ENCODE measurements around the gene MFAP1.
"Not testable (repeated sequence)": the region's sequence is repeated elsewhere in the genome, so short reads cannot be mapped to it uniquely, and the experiment has no call there.

The MFAP1 gene

GRCh38 chr15:43831519-43832052, 7.1 kb upstream of the MFAP1 start:
- in situ Hi-C loops (cut with MboI; ENCODE audit: low sequenced_read_pairs); H3K9me3 ChIP-seq; H3K4me3 ChIP-seq; H3K27me3 ChIP-seq (ENCODE audit: low read depth): not testable (repeated sequence)
- peak in 1 of 2 experiments; percentile 64 for DNase-seq (ENCODE audit: low spot score in 2 of 2)
- peaks cover 38% of the 10 kb centered on the region for H3K36me3 ChIP-seq (replicated peaks)
- H3K4me1 ChIP-seq: peaks cover 39% of the 10 kb centered on the region

GRCh38 chr15:43830691-43831275, 6.3 kb upstream of the MFAP1 start:
- H3K4me3 ChIP-seq; in situ Hi-C loops (cut with MboI; ENCODE audit: low sequenced_read_pairs); DNase-seq (ENCODE audit: low spot score in 2 of 2); H3K27me3 ChIP-seq (ENCODE audit: low read depth); H3K9me3 ChIP-seq: not testable (repeated sequence)
- peaks cover 30% of the 10 kb centered on the region for H3K36me3 ChIP-seq (replicated peaks)
- peaks cover 42% of the 10 kb centered on the region for H3K4me1 ChIP-seq

GRCh38 chr15:43829951-43830540, 5.6 kb upstream of the MFAP1 start:
- H3K27me3 ChIP-seq (ENCODE audit: low read depth); in situ Hi-C loops (cut with MboI; ENCODE audit: low sequenced_read_pairs); H3K4me3 ChIP-seq; H3K9me3 ChIP-seq: not testable (repeated sequence)
- DNase-seq (ENCODE audit: low spot score in 2 of 2): peak in 1 of 2 experiments; percentile 45
- Histone ChIP-seq H3K4me1 (peaks cover 42% of the 10 kb centered on the region), H3K36me3 (replicated peaks) (peaks cover 25% of the 10 kb centered on the region)

- H3K9me3 ChIP-seq: peaks cover 3% of the 10 kb centered on the region; the same call in 1 of the 2 replicates
- in situ Hi-C loops (cut with MboI; ENCODE audit: low sequenced_read_pairs): no loop called here
- peak in 1 of 2 experiments; percentile 25 for DNase-seq (ENCODE audit: low spot score in 2 of 2)
- peak overlapping the region; percentile 52 for H3K4me3 ChIP-seq
- no peaks in the 10 kb centered on the region for H3K27me3 ChIP-seq (ENCODE audit: low read depth)
- H3K4me1 ChIP-seq: peaks cover 49% of the 10 kb centered on the region
- peaks cover 16% of the 10 kb centered on the region for H3K36me3 ChIP-seq (replicated peaks)
These were observed 3.7 kb upstream of the MFAP1 start for GRCh38 chr15:43828061-43828657.

GRCh38 chr15:43826508-43827341, 2.2 kb upstream of the MFAP1 start, which contains the start of gene WDR76:
TSS of gene WDR76 (plus strand) at chr15:43827002. CDS start at chr15:43827033, 31 bp downstream.
- Histone ChIP-seq H3K36me3 (replicated peaks) (peaks cover 16% of the 10 kb centered on the region), H3K9me3 (peaks cover 3% of the 10 kb centered on the region; the same call in 1 of the 2 replicates), H3K4me3 (peak within 1 kb of the TSS; percentile 52), H3K4me1 (peaks cover 44% of the 10 kb centered on the region), H3K27me3 (ENCODE audit: low read depth) (no peaks in the 10 kb centered on the region)
- in situ Hi-C loops (cut with MboI; ENCODE audit: low sequenced_read_pairs): no loop called here
- peak; percentile 90 to 92 for DNase-seq (ENCODE audit: low spot score in 2 of 2)

GRCh38 chr15:43826029-43826507, 1.6 kb upstream of the MFAP1 start:
- in situ Hi-C loops (cut with MboI; ENCODE audit: low sequenced_read_pairs): no loop called here
- peaks cover 38% of the 10 kb centered on the region for H3K4me1 ChIP-seq
- peaks cover 13% of the 10 kb centered on the region for H3K36me3 ChIP-seq (replicated peaks)
- H3K27me3 ChIP-seq (ENCODE audit: low read depth): no peaks in the 10 kb centered on the region
- H3K9me3 ChIP-seq: peaks cover 3% of the 10 kb centered on the region; the same call in 1 of the 2 replicates
- H3K4me3 ChIP-seq: no peak overlapping the region; the same call in 1 of the 2 replicates
- DNase-seq (ENCODE audit: low spot score in 2 of 2): no peak

GRCh38 chr15:43825305-43825704, 815 bp upstream of the MFAP1 start:
- in situ Hi-C loops (cut with MboI; ENCODE audit: low sequenced_read_pairs); DNase-seq (ENCODE audit: low spot score in 2 of 2): not testable (repeated sequence)
- H3K36me3 ChIP-seq (replicated peaks): peaks cover 17% of the 10 kb centered on the region

GRCh38 chr15:43821505-43821904, 3.0 kb downstream of the MFAP1 start:
- peaks cover 17% of the 10 kb centered on the region for H3K36me3 ChIP-seq (replicated peaks)
- H3K4me3 ChIP-seq: no peak overlapping the region
- no peak for DNase-seq (ENCODE audit: low spot score in 2 of 2)
- peaks cover 3% of the 10 kb centered on the region; the same call in 1 of the 2 replicates for H3K9me3 ChIP-seq
- H3K27me3 ChIP-seq (ENCODE audit: low read depth): no peaks in the 10 kb centered on the region
- in situ Hi-C loops (cut with MboI; ENCODE audit: low sequenced_read_pairs): no loop called here
- peaks cover 9% of the 10 kb centered on the region for H3K4me1 ChIP-seq

More at GRCh38 chr15:43825305-43825704, 815 bp upstream of the MFAP1 start:
- H3K4me1 ChIP-seq: peaks cover 32% of the 10 kb centered on the region
- not testable (repeated sequence) for H3K4me3 ChIP-seq; H3K27me3 ChIP-seq (ENCODE audit: low read depth); H3K9me3 ChIP-seq

GRCh38 chr15:43815064-43815463, 9.4 kb downstream of the MFAP1 start:
- H3K4me1 ChIP-seq; H3K9me3 ChIP-seq; DNase-seq (ENCODE audit: low spot score in 2 of 2); H3K27me3 ChIP-seq (ENCODE audit: low read depth); in situ Hi-C loops (cut with MboI; ENCODE audit: low sequenced_read_pairs); H3K4me3 ChIP-seq: not testable (repeated sequence)
- peaks cover 70% of the 10 kb centered on the region for H3K36me3 ChIP-seq (replicated peaks)

GRCh38 chr15:43808960-43809678, 15.4 kb downstream of the MFAP1 start:
- H3K9me3 ChIP-seq: no peaks in the 10 kb centered on the region
- H3K36me3 ChIP-seq (replicated peaks): peaks cover 88% of the 10 kb centered on the region
- in situ Hi-C loops (cut with MboI; ENCODE audit: low sequenced_read_pairs): no loop called here
- no peak overlapping the region for H3K4me3 ChIP-seq
- no peak for DNase-seq (ENCODE audit: low spot score in 2 of 2)
- no peaks in the 10 kb centered on the region for H3K4me1 ChIP-seq
- no peaks in the 10 kb centered on the region for H3K27me3 ChIP-seq (ENCODE audit: low read depth)

- peaks cover 83% of the 10 kb centered on the region for H3K36me3 ChIP-seq (replicated peaks)
- DNase-seq (ENCODE audit: low spot score in 2 of 2): no peak
- no peaks in the 10 kb centered on the region for H3K9me3 ChIP-seq
- no peak overlapping the region for H3K4me3 ChIP-seq
- no peaks in the 10 kb centered on the region for H3K4me1 ChIP-seq
- no peaks in the 10 kb centered on the region for H3K27me3 ChIP-seq (ENCODE audit: low read depth)
- in situ Hi-C loops (cut with MboI; ENCODE audit: low sequenced_read_pairs): no loop called here
These were observed 16.0 kb downstream of the MFAP1 start for GRCh38 chr15:43808435-43808950.

GRCh38 chr15:43802676-43803075, 21.8 kb downstream of the MFAP1 start:
- H3K4me3 ChIP-seq; in situ Hi-C loops (cut with MboI; ENCODE audit: low sequenced_read_pairs); DNase-seq (ENCODE audit: low spot score in 2 of 2); H3K4me1 ChIP-seq; H3K9me3 ChIP-seq; H3K27me3 ChIP-seq (ENCODE audit: low read depth): not testable (repeated sequence)
- H3K36me3 ChIP-seq (replicated peaks): peaks cover 64% of the 10 kb centered on the region
